Keratinocyte (primary cell): ENCODE results near the gene TMEM174.

Source experiments
- CTCF ChIP-seq, 3 experiments: IDR thresholded peaks in 1 of 3; conservative IDR thresholded peaks in 1 of 3; optimal IDR thresholded peaks in 1 of 3; 2 replicates in 2 of 3; 3 replicates in 1 of 3; pipeline versions ENCODE3 to v1.5.1; 2011; ENCODE audit warnings: low read length in 3 of 3, mild to moderate bottlenecking in 3 of 3, moderate library complexity in 2 of 3, control low read depth in 1 of 3, inconsistent platforms in 1 of 3; ENCODE audit not compliant: insufficient read depth in 2 of 3; ENCODE audit errors: extremely low read depth in 1 of 3
- EZH2 ChIP-seq: IDR thresholded peaks from one replicate; pipeline ENCODE4 v1.6.1; 2012; ENCODE audit warnings: inconsistent platforms, mild to moderate bottlenecking, low read length, moderate library complexity

- TF ChIP-seq CTCF (optimal IDR thresholded peaks at IDR 0.05 in 1 of 3, IDR thresholded peaks at IDR 0.05 in 1 of 3, conservative IDR thresholded peaks at IDR 0.05 in 1 of 3; ENCODE audit: extremely low read depth in 1 of 3, insufficient read depth in 2 of 3, low read length in 3 of 3) (no peak), EZH2 (no peak)
These were observed 12.7 kb upstream of the TMEM174 start for GRCh38 chr5:73160239-73160671.
